ENCODE data around the gene SRRM4.

Gene SRRM4

GRCh38 chr12:119079530-119079929 lies 98.2 kb downstream of the SRRM4 start:
- H3K4me3 ChIP-seq (IDR thresholded peaks at IDR 0.05; ENCODE audit: insufficient read depth, low read depth, low read length) = no peak overlapping the region
- TF ChIP-seq CTCF (conservative IDR thresholded peaks at IDR 0.05; ENCODE audit: low read depth, low read length) = no peak
- no peaks in the 10 kb centered on the region for H3K4me1 ChIP-seq (ENCODE audit: low read depth, poor library complexity, severe bottlenecking)
- no peak overlapping the region for H3K27ac ChIP-seq
- no peaks in the 10 kb centered on the region for H3K36me3 ChIP-seq (ENCODE audit: insufficient read depth)
- H3K4me2 ChIP-seq = no peak overlapping the region
- no peak overlapping the region for H2AFZ ChIP-seq (ENCODE audit: low read depth)
- H3K9ac ChIP-seq = no peak overlapping the region
- no peaks in the 10 kb centered on the region for H4K20me1 ChIP-seq (ENCODE audit: insufficient read depth)
- no peaks in the 10 kb centered on the region for H3K27me3 ChIP-seq (ENCODE audit: insufficient read depth, low read depth)
- H3K79me2 ChIP-seq (ENCODE audit: insufficient read depth, low read depth) = no peaks in the 10 kb centered on the region

GRCh38 chr12:119082016-119082415 lies 100.7 kb downstream of the SRRM4 start:
- Histone ChIP-seq H3K27me3 (ENCODE audit: insufficient read depth, low read depth) (no peaks in the 10 kb centered on the region), H3K9ac (no peak overlapping the region), H3K4me3 (IDR thresholded peaks at IDR 0.05; ENCODE audit: insufficient read depth, low read depth, low read length) (no peak overlapping the region), H2AFZ (ENCODE audit: low read depth) (no peak overlapping the region), H3K27ac (no peak overlapping the region), H3K4me1 (ENCODE audit: low read depth, poor library complexity, severe bottlenecking) (no peaks in the 10 kb centered on the region), H3K79me2 (ENCODE audit: insufficient read depth, low read depth) (no peaks in the 10 kb centered on the region), H3K4me2 (no peak overlapping the region), H3K36me3 (ENCODE audit: insufficient read depth) (no peaks in the 10 kb centered on the region), H4K20me1 (ENCODE audit: insufficient read depth) (no peaks in the 10 kb centered on the region)
- TF ChIP-seq CTCF (conservative IDR thresholded peaks at IDR 0.05; ENCODE audit: low read depth, low read length) = no peak

- H4K20me1 ChIP-seq (ENCODE audit: insufficient read depth) = no peaks in the 10 kb centered on the region
- H3K4me3 ChIP-seq (IDR thresholded peaks at IDR 0.05; ENCODE audit: insufficient read depth, low read depth, low read length) = no peak overlapping the region
- no peak for TF ChIP-seq CTCF (conservative IDR thresholded peaks at IDR 0.05; ENCODE audit: low read depth, low read length)
- H3K27ac ChIP-seq = no peak overlapping the region
- no peaks in the 10 kb centered on the region for H3K27me3 ChIP-seq (ENCODE audit: insufficient read depth, low read depth)
- H3K4me2 ChIP-seq = no peak overlapping the region
- no peaks in the 10 kb centered on the region for H3K36me3 ChIP-seq (ENCODE audit: insufficient read depth)
- H3K9ac ChIP-seq = no peak overlapping the region
- no peaks in the 10 kb centered on the region for H3K4me1 ChIP-seq (ENCODE audit: low read depth, poor library complexity, severe bottlenecking)
- H3K79me2 ChIP-seq (ENCODE audit: insufficient read depth, low read depth) = no peaks in the 10 kb centered on the region
- no peak overlapping the region for H2AFZ ChIP-seq (ENCODE audit: low read depth)
Measured at GRCh38 chr12:119082496-119082895, 101.2 kb downstream of the SRRM4 start.

GRCh38 chr12:119088685-119089379 lies 107.5 kb downstream of the SRRM4 start:
- Histone ChIP-seq H3K27ac (no peak overlapping the region), H3K9ac (no peak overlapping the region), H3K4me2 (no peak overlapping the region), H3K36me3 (ENCODE audit: insufficient read depth) (no peaks in the 10 kb centered on the region), H3K4me1 (ENCODE audit: low read depth, poor library complexity, severe bottlenecking) (no peaks in the 10 kb centered on the region), H3K27me3 (ENCODE audit: insufficient read depth, low read depth) (no peaks in the 10 kb centered on the region), H3K4me3 (IDR thresholded peaks at IDR 0.05; ENCODE audit: insufficient read depth, low read depth, low read length) (no peak overlapping the region), H2AFZ (ENCODE audit: low read depth) (no peak overlapping the region), H3K79me2 (ENCODE audit: insufficient read depth, low read depth) (no peaks in the 10 kb centered on the region), H4K20me1 (ENCODE audit: insufficient read depth) (no peaks in the 10 kb centered on the region)
- no peak for TF ChIP-seq CTCF (conservative IDR thresholded peaks at IDR 0.05; ENCODE audit: low read depth, low read length)

Data from KMS-11 (cell line).